Measurements from ENCODE around the gene LYZL6. TPM values are rescaled to one million over a fixed set of nuclear protein-coding genes. Genes with fewer than 3 reads are reported as not detected.
A peak's percentile ranks its signal among the peaks of the same experiment; 100 is the strongest.

LYZL6 gene
- polyA plus RNA-seq, 3 donors = not detected

DNA sequence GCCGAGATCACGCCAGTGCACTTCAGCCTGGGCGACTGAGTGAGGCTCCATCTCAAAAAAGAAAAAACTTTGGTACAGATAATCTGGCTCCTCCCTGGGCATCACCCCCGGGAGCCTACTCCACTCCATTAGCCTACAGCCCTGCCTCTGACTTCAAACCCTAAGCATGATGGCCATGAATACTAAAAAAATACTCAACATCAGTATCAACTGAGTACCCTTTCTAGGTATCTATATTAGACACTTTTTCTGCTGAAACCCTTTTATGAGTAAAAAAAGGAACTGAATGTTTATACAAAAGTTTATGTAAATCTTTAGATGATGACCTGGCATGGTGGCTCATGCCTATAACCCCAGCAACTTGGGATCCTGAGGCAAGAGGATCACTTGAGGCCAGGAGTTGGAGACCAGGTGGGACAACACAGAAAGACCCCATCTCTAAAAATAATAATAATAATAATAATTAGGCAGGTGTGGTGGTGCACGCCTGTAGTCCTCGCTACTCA is 19.9 kb downstream of the LYZL6 start:
- H3K27me3 Mint-ChIP-seq (ENCODE audit: low read depth in 3 of 3) = peaks cover 0 to 2% (median 0%) of the 10 kb centered on the region in 3 donors
- intact Hi-C loops (cut with micrococcal nuclease) = no loop called here
- Histone ChIP-seq H3K4me2 (replicated peaks; ENCODE audit: extremely low read depth, low read length, poor library complexity, severe bottlenecking) (no peak overlapping the region), H3K79me2 (ENCODE audit: insufficient read depth, low read length) (no peaks in the 10 kb centered on the region), H3K9ac (ENCODE audit: insufficient read depth, low read length, poor library complexity, severe bottlenecking) (no peak overlapping the region), H3K27me3 (ENCODE audit: control insufficient read depth in 2 of 2, insufficient read depth in 2 of 2, low read length in 2 of 2) (no peaks in the 10 kb centered on the region), H3K9me3 (replicated peaks in 1 of 2; ENCODE audit: control insufficient read depth in 1 of 2, insufficient read depth in 1 of 2, low read length in 2 of 2) (no peaks in the 10 kb centered on the region), H4K20me1 (ENCODE audit: insufficient read depth, low read length) (no peaks in the 10 kb centered on the region), H3K27ac (ENCODE audit: low read depth in 1 of 2, low read length in 2 of 2) (no peak overlapping the region), H2AFZ (ENCODE audit: insufficient read depth, low read depth, low read length, poor library complexity, severe bottlenecking) (peak overlapping the region; percentile 10), H3K4me1 (ENCODE audit: control insufficient read depth in 1 of 2, insufficient read depth in 2 of 2, low read length in 2 of 2) (no peaks in the 10 kb centered on the region), H3K36me3 (replicated peaks in 1 of 2; ENCODE audit: control insufficient read depth in 1 of 2, insufficient read depth in 2 of 2, low read length in 2 of 2) (no peaks in the 10 kb centered on the region), H3K4me3 (replicated peaks in 1 of 3; ENCODE audit: low read depth in 2 of 3, low read length in 3 of 3) (no peak overlapping the region)
- peaks cover 6% of the 10 kb centered on the region for H3K4me1 Mint-ChIP-seq
- H3K36me3 Mint-ChIP-seq = peaks cover 6 to 21% of the 10 kb centered on the region in 2 donors
- no peak overlapping the region for H3K27ac Mint-ChIP-seq
- DNase-seq = no peak
- no peaks in the 10 kb centered on the region for H3K9me3 Mint-ChIP-seq
- no peak overlapping the region for H3K4me3 Mint-ChIP-seq
- TF ChIP-seq, protein P1, sequence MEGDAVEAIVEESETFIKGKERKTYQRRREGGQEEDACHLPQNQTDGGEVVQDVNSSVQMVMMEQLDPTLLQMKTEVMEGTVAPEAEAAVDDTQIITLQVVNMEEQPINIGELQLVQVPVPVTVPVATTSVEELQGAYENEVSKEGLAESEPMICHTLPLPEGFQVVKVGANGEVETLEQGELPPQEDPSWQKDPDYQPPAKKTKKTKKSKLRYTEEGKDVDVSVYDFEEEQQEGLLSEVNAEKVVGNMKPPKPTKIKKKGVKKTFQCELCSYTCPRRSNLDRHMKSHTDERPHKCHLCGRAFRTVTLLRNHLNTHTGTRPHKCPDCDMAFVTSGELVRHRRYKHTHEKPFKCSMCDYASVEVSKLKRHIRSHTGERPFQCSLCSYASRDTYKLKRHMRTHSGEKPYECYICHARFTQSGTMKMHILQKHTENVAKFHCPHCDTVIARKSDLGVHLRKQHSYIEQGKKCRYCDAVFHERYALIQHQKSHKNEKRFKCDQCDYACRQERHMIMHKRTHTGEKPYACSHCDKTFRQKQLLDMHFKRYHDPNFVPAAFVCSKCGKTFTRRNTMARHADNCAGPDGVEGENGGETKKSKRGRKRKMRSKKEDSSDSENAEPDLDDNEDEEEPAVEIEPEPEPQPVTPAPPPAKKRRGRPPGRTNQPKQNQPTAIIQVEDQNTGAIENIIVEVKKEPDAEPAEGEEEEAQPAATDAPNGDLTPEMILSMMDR (IDR thresholded peaks at IDR 0.05) = no peak
- WGBS (ENCODE audit: insufficient coverage) = 100% methylated on average over 1 of the region's 6 CpGs

- Histone ChIP-seq H4K20me1 (ENCODE audit: insufficient read depth, low read length) (no peaks in the 10 kb centered on the region), H3K27ac (ENCODE audit: low read depth in 1 of 2, low read length in 2 of 2) (no peak overlapping the region), H3K79me2 (ENCODE audit: insufficient read depth, low read length) (no peaks in the 10 kb centered on the region), H3K27me3 (ENCODE audit: control insufficient read depth in 2 of 2, insufficient read depth in 2 of 2, low read length in 2 of 2) (no peaks in the 10 kb centered on the region), H3K9me3 (replicated peaks in 1 of 2; ENCODE audit: control insufficient read depth in 1 of 2, insufficient read depth in 1 of 2, low read length in 2 of 2) (no peaks in the 10 kb centered on the region), H3K4me2 (replicated peaks; ENCODE audit: extremely low read depth, low read length, poor library complexity, severe bottlenecking) (no peak overlapping the region), H3K36me3 (replicated peaks in 1 of 2; ENCODE audit: control insufficient read depth in 1 of 2, insufficient read depth in 2 of 2, low read length in 2 of 2) (no peaks in the 10 kb centered on the region), H3K4me3 (replicated peaks in 1 of 3; ENCODE audit: low read depth in 2 of 3, low read length in 3 of 3) (no peak overlapping the region), H2AFZ (ENCODE audit: insufficient read depth, low read depth, low read length, poor library complexity, severe bottlenecking) (no peak overlapping the region), H3K9ac (ENCODE audit: insufficient read depth, low read length, poor library complexity, severe bottlenecking) (no peak overlapping the region), H3K4me1 (ENCODE audit: control insufficient read depth in 1 of 2, insufficient read depth in 2 of 2, low read length in 2 of 2) (no peaks in the 10 kb centered on the region)
- intact Hi-C loops (cut with micrococcal nuclease) = no loop called here
- H3K27ac Mint-ChIP-seq = no peak overlapping the region
- peaks cover 4 to 25% of the 10 kb centered on the region in 2 donors for H3K36me3 Mint-ChIP-seq
- no peaks in the 10 kb centered on the region for H3K27me3 Mint-ChIP-seq (ENCODE audit: low read depth in 3 of 3)
- peaks cover 0 to 3% (median 0%) of the 10 kb centered on the region in 7 donors for H3K9me3 Mint-ChIP-seq
- H3K4me1 Mint-ChIP-seq = peaks cover 10% of the 10 kb centered on the region
- no peak for DNase-seq
- WGBS (ENCODE audit: insufficient coverage) = no CpG with 5 or more reads among the region's 1 CpG
- H3K4me3 Mint-ChIP-seq = no peak overlapping the region
- TF ChIP-seq, protein P1 (IDR thresholded peaks at IDR 0.05) = no peak
Observed at GRCh38 chr17:35920229-35920628, 23.3 kb downstream of the LYZL6 start.

Data from CD14-positive monocyte (primary cell).